SK-N-SH treated with all-trans-retinoic acid at 6 μM for 48 hours (cell line): ENCODE measurements around the gene ANKRD6.

Experiments used
- ATAC-seq: fragments of 200-7000 bp; cut with Tn5 transposase; 3 replicates; pipeline ENCODE4 v1.9.1; 2020; ENCODE audit warnings: mild to moderate bottlenecking, moderate library complexity
- ARNTL ChIP-seq: fragments of 450-650 bp; formaldehyde crosslinking; IDR thresholded peaks from 2 replicates; pipeline ENCODE4 v1.5.0; 2020; ENCODE audit warnings: low read depth, mild to moderate bottlenecking, moderate library complexity, borderline replicate concordance
- BACH2 ChIP-seq: fragments of 250-450 bp; sonication (Bioruptor Pico); IDR thresholded peaks from 2 replicates; pipeline ENCODE4 v1.9.0; 2021; ENCODE audit warnings: mild to moderate bottlenecking, borderline replicate concordance
- CSRNP3 ChIP-seq: fragments of 250-450 bp; sonication (Bioruptor Pico); IDR thresholded peaks from 2 replicates; pipeline ENCODE4 v1.5.1; 2021; ENCODE audit warnings: mild to moderate bottlenecking, moderate library complexity
- GLIS3 ChIP-seq: fragments of 250-450 bp; sonication (Bioruptor Pico); IDR thresholded peaks from 2 replicates; pipeline ENCODE4 v1.5.0; 2020; ENCODE audit warnings: mild to moderate bottlenecking, moderate library complexity
- PPARA ChIP-seq: fragments of 250-450 bp; sonication (Bioruptor Pico); IDR thresholded peaks from 2 replicates; pipeline ENCODE4 v1.5.0; 2020; ENCODE audit warnings: mild to moderate bottlenecking, borderline replicate concordance
- RARB ChIP-seq: fragments of 250-450 bp; sonication (Bioruptor Pico); IDR thresholded peaks from 2 replicates; pipeline ENCODE4 v1.8.0; 2021; ENCODE audit warnings: mild to moderate bottlenecking, moderate library complexity
- SNAI2 ChIP-seq: fragments of 250-450 bp; sonication (Bioruptor Pico); IDR thresholded peaks from 2 replicates; pipeline ENCODE4 v1.5.0; 2020; ENCODE audit warnings: mild to moderate bottlenecking, moderate library complexity
- TCF4 ChIP-seq: fragments of 250-450 bp; sonication (Bioruptor Pico); IDR thresholded peaks from 2 replicates; pipeline ENCODE4 v1.8.0; 2021; ENCODE audit warnings: mild to moderate bottlenecking, moderate library complexity, borderline replicate concordance
- TOX ChIP-seq: fragments of 250-450 bp; sonication (Bioruptor Pico); IDR thresholded peaks from 2 replicates; pipeline ENCODE4 v1.8.0; 2021; ENCODE audit warnings: mild to moderate bottlenecking, moderate library complexity, borderline replicate concordance
- ZC3H10 ChIP-seq: fragments of 250-450 bp; sonication (Bioruptor Pico); IDR thresholded peaks from 2 replicates; pipeline ENCODE4 v1.5.1; 2021; ENCODE audit warnings: mild to moderate bottlenecking, moderate library complexity
- ZFP3 ChIP-seq: fragments of 250-450 bp; sonication (Bioruptor Pico); IDR thresholded peaks from 2 replicates; pipeline ENCODE4 v1.5.0; 2020; ENCODE audit warnings: mild to moderate bottlenecking, moderate library complexity
- ZNF565 ChIP-seq: fragments of 450-650 bp; formaldehyde crosslinking; conservative IDR thresholded peaks from 2 replicates; pipeline ENCODE4 v1.5.0; 2020; ENCODE audit warnings: low read depth, mild to moderate bottlenecking, moderate library complexity
- ZNF70 ChIP-seq: fragments of 450-650 bp; formaldehyde crosslinking; IDR thresholded peaks from 2 replicates; pipeline ENCODE4 v1.5.0; 2020; ENCODE audit warnings: mild to moderate bottlenecking, moderate library complexity
- TF ChIP-seq, protein P1 (sequence below): fragments of 250-450 bp; sonication (Bioruptor Pico); IDR thresholded peaks from 2 replicates; pipeline ENCODE4 v1.8.0; 2021; ENCODE audit warnings: low read depth, mild to moderate bottlenecking, moderate library complexity, borderline replicate concordance
- TF ChIP-seq, protein P2 (sequence below): fragments of 250-450 bp; sonication (Bioruptor Pico); IDR thresholded peaks from 2 replicates; pipeline ENCODE4 v1.5.1; 2020; ENCODE audit warnings: low read depth, mild to moderate bottlenecking, moderate library complexity
- TF ChIP-seq, protein P3 (sequence below): fragments of 250-450 bp; sonication (Bioruptor Pico); IDR thresholded peaks from 2 replicates; pipeline ENCODE4 v1.5.0; 2020; ENCODE audit warnings: mild to moderate bottlenecking, moderate library complexity

Gene ANKRD6

GRCh38 chr6:89563866-89564265 lies 130.9 kb downstream of the ANKRD6 start (continued):
- TF ChIP-seq, protein P1, sequence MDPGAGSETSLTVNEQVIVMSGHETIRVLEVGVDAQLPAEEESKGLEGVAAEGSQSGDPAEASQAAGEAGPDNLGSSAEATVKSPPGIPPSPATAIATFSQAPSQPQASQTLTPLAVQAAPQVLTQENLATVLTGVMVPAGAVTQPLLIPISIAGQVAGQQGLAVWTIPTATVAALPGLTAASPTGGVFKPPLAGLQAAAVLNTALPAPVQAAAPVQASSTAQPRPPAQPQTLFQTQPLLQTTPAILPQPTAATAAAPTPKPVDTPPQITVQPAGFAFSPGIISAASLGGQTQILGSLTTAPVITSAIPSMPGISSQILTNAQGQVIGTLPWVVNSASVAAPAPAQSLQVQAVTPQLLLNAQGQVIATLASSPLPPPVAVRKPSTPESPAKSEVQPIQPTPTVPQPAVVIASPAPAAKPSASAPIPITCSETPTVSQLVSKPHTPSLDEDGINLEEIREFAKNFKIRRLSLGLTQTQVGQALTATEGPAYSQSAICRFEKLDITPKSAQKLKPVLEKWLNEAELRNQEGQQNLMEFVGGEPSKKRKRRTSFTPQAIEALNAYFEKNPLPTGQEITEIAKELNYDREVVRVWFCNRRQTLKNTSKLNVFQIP (CRISPR knock-in tag) = no peak
- no peak for TF ChIP-seq ZNF70 (CRISPR knock-in tag)
- no peak for TF ChIP-seq RARB (CRISPR knock-in tag)
- TF ChIP-seq GLIS3 (CRISPR knock-in tag) = no peak
- TF ChIP-seq ZFP3 (CRISPR knock-in tag) = no peak

DNA sequence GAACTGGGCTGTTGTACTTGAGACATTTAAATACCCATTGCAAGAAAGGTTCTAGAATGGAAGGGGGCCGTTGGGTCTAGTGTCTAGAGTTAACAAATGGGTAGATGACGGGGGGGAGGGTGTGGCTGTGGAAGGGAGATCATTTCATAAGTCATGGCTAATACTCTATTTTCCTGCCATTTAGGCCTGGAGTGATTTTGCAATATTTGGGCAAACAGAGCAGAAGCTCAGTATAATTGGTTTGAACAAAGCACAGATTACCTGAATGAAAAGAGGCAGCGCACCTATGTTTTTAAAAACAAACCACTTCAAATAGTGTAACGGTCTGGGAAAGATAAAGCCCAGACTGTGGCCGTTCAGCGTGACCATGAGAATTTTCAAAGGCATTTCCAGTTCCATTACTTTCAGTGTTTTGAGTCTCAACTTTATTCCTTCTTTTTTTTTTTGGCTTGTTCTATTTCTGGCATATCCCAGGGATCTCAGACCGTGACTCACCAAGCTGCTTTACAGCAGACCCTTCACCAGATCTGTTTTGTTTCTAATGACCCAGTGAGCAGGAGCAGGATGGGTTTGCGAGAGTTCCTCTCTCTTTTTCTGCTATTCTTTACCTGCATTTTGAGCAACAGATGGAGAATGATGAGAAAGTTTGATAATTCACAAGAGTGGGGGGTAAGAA lies 131.9 kb downstream of the ANKRD6 start:
- peak; percentile 47; the same call in 1 of the 3 replicates for ATAC-seq
- TF ChIP-seq SNAI2 (CRISPR knock-in tag) (no peak), ZNF565 (no peak), ZNF70 (CRISPR knock-in tag) (no peak), CSRNP3 (CRISPR knock-in tag) (no peak), GLIS3 (CRISPR knock-in tag) (no peak), PPARA (CRISPR knock-in tag) (no peak), RARB (CRISPR knock-in tag) (no peak), TCF4 (CRISPR knock-in tag) (no peak), ARNTL (CRISPR knock-in tag) (no peak), ZC3H10 (CRISPR knock-in tag) (no peak), BACH2 (CRISPR knock-in tag) (no peak)
- TF ChIP-seq, protein P2, sequence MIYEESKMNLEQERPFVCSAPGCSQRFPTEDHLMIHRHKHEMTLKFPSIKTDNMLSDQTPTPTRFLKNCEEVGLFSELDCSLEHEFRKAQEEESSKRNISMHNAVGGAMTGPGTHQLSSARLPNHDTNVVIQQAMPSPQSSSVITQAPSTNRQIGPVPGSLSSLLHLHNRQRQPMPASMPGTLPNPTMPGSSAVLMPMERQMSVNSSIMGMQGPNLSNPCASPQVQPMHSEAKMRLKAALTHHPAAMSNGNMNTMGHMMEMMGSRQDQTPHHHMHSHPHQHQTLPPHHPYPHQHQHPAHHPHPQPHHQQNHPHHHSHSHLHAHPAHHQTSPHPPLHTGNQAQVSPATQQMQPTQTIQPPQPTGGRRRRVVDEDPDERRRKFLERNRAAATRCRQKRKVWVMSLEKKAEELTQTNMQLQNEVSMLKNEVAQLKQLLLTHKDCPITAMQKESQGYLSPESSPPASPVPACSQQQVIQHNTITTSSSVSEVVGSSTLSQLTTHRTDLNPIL (CRISPR knock-in tag) = no peak

GRCh38 chr6:89566008-89566800 lies 133.3 kb downstream of the ANKRD6 start:
- no peak for ATAC-seq
- TF ChIP-seq CSRNP3 (CRISPR knock-in tag) (no peak), TOX (no peak), ARNTL (CRISPR knock-in tag) (no peak), TCF4 (CRISPR knock-in tag) (no peak)
- TF ChIP-seq, protein P3, sequence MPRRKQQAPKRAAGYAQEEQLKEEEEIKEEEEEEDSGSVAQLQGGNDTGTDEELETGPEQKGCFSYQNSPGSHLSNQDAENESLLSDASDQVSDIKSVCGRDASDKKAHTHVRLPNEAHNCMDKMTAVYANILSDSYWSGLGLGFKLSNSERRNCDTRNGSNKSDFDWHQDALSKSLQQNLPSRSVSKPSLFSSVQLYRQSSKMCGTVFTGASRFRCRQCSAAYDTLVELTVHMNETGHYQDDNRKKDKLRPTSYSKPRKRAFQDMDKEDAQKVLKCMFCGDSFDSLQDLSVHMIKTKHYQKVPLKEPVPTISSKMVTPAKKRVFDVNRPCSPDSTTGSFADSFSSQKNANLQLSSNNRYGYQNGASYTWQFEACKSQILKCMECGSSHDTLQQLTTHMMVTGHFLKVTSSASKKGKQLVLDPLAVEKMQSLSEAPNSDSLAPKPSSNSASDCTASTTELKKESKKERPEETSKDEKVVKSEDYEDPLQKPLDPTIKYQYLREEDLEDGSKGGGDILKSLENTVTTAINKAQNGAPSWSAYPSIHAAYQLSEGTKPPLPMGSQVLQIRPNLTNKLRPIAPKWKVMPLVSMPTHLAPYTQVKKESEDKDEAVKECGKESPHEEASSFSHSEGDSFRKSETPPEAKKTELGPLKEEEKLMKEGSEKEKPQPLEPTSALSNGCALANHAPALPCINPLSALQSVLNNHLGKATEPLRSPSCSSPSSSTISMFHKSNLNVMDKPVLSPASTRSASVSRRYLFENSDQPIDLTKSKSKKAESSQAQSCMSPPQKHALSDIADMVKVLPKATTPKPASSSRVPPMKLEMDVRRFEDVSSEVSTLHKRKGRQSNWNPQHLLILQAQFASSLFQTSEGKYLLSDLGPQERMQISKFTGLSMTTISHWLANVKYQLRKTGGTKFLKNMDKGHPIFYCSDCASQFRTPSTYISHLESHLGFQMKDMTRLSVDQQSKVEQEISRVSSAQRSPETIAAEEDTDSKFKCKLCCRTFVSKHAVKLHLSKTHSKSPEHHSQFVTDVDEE = no peak
